ENCODE measurements around the gene GFER. TPM values are rescaled to one million over a fixed set of nuclear protein-coding genes. Genes with fewer than 3 reads are reported as not detected.

The GFER gene
- total RNA-seq, 1 donor from 2014 or later = 30.0 TPM

GRCh38 chr16:1990351-1991134 is 6.5 kb downstream of the GFER start:
- H3K4me1 Mint-ChIP-seq (ENCODE audit: unreplicated experiment) = peaks cover 4% of the 10 kb centered on the region
- TF ChIP-seq CTCF (IDR thresholded peaks at IDR 0.05; ENCODE audit: unreplicated experiment) = no peak
- H3K4me3 Mint-ChIP-seq (ENCODE audit: unreplicated experiment) = peak overlapping the region; percentile 37
- H3K27ac Mint-ChIP-seq (ENCODE audit: unreplicated experiment) = no peak overlapping the region
- peaks cover 9% of the 10 kb centered on the region for H3K36me3 Mint-ChIP-seq (ENCODE audit: low read depth, unreplicated experiment)
- DNase-seq (ENCODE audit: low spot score) = no peak
- no peaks in the 10 kb centered on the region for H3K9me3 Mint-ChIP-seq (ENCODE audit: unreplicated experiment)
- peaks cover 22% of the 10 kb centered on the region for H3K27me3 Mint-ChIP-seq (ENCODE audit: unreplicated experiment)

GRCh38 chr16:1991135-1991551 is 7.2 kb downstream of the GFER start:
- Mint-ChIP-seq H3K4me3 (ENCODE audit: unreplicated experiment) (peak overlapping the region; percentile 70), H3K36me3 (ENCODE audit: low read depth, unreplicated experiment) (peaks cover 10% of the 10 kb centered on the region), H3K4me1 (ENCODE audit: unreplicated experiment) (peaks cover 4% of the 10 kb centered on the region), H3K27ac (ENCODE audit: unreplicated experiment) (no peak overlapping the region), H3K9me3 (ENCODE audit: unreplicated experiment) (no peaks in the 10 kb centered on the region), H3K27me3 (ENCODE audit: unreplicated experiment) (peaks cover 22% of the 10 kb centered on the region)
- TF ChIP-seq CTCF (IDR thresholded peaks at IDR 0.05; ENCODE audit: unreplicated experiment) = no peak
- no peak for DNase-seq (ENCODE audit: low spot score)

GRCh38 chr16:1991588-1991947 is 7.6 kb downstream of the GFER start:
- peak overlapping the region; percentile 70 for H3K4me3 Mint-ChIP-seq (ENCODE audit: unreplicated experiment)
- TF ChIP-seq CTCF (IDR thresholded peaks at IDR 0.05; ENCODE audit: unreplicated experiment) = no peak
- no peak for DNase-seq (ENCODE audit: low spot score)
- peaks cover 7% of the 10 kb centered on the region for H3K36me3 Mint-ChIP-seq (ENCODE audit: low read depth, unreplicated experiment)
- H3K9me3 Mint-ChIP-seq (ENCODE audit: unreplicated experiment) = no peaks in the 10 kb centered on the region
- no peak overlapping the region for H3K27ac Mint-ChIP-seq (ENCODE audit: unreplicated experiment)
- H3K27me3 Mint-ChIP-seq (ENCODE audit: unreplicated experiment) = peaks cover 21% of the 10 kb centered on the region
- peaks cover 4% of the 10 kb centered on the region for H3K4me1 Mint-ChIP-seq (ENCODE audit: unreplicated experiment)

- Mint-ChIP-seq H3K27ac (ENCODE audit: unreplicated experiment) (no peak overlapping the region), H3K36me3 (ENCODE audit: low read depth, unreplicated experiment) (peaks cover 5% of the 10 kb centered on the region), H3K9me3 (ENCODE audit: unreplicated experiment) (no peaks in the 10 kb centered on the region), H3K4me3 (ENCODE audit: unreplicated experiment) (no peak overlapping the region), H3K27me3 (ENCODE audit: unreplicated experiment) (peaks cover 20% of the 10 kb centered on the region), H3K4me1 (ENCODE audit: unreplicated experiment) (peaks cover 4% of the 10 kb centered on the region)
- peak; percentile 94 for DNase-seq (ENCODE audit: low spot score)
- TF ChIP-seq CTCF (IDR thresholded peaks at IDR 0.05; ENCODE audit: unreplicated experiment) = no peak
These were observed 8.1 kb downstream of the GFER start for GRCh38 chr16:1991948-1992703.
